ENCODE results near the gene FBXO39.

FBXO39 gene

DNA sequence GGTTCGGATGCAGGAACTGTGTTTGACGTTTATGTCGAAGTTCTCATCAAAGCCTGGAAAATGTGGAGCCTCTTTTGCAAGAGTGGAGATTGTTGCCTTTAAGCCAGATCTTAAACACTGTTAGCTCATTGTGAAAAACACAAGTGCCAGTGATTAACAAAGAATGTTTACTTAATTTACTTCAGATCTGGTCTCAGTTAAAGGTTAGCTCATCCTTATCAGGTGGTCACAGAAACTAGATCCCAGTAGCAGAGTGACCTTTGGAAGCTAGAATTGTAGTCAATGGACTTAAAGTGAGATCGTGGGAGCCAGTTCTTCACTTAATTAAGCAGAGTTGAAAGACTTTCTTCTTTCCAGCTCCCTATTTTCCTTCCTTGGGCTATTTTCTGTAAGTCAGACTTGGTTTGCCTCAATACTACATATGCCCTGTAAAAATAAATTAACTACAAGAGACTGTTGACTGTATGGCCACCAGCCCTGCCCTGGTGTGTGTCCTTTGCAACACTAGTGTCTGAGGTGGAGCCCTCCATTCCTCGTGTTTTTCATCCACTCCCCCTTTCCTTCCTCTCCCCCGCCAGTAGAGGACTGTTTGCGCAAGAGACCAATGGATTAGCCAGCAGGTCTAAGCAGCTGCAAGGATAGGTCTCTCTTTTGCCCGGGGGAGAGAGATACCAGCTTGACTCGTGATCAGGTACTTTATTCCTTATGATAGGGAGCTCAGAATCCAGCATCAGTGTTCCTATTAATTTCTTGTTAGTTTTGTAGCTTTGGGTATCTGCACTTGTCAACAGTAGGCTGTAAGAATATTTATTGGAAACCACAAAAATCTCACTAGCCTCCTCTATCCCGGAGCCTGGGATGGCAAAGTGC, 20.2 kb downstream of the FBXO39 start:
- no peak overlapping the region for H3K4me2 ChIP-seq (ENCODE audit: low read depth, low read length, poor library complexity, severe bottlenecking)
- no peaks in the 10 kb centered on the region for H3K9me3 ChIP-seq (ENCODE audit: insufficient read depth, low read length)
- H2AFZ ChIP-seq (ENCODE audit: low read depth, low read length, severe bottlenecking), result no peak overlapping the region
- no peak overlapping the region for H3K4me3 ChIP-seq (ENCODE audit: insufficient read depth, low read length, poor library complexity, severe bottlenecking)
- no peaks in the 10 kb centered on the region for H3K36me3 ChIP-seq (ENCODE audit: low read length)
- H3K9me2 ChIP-seq (replicated peaks; ENCODE audit: insufficient read depth, low read length), result no peaks in the 10 kb centered on the region
- no peaks in the 10 kb centered on the region for H4K20me1 ChIP-seq (ENCODE audit: low read depth, low read length)
- no peaks in the 10 kb centered on the region for H3K79me2 ChIP-seq (ENCODE audit: insufficient read depth, low read length)
- no peak overlapping the region for H3K27ac ChIP-seq (ENCODE audit: low read depth, low read length)
- H3F3A ChIP-seq (ENCODE audit: insufficient read depth), result no peaks in the 10 kb centered on the region
- no peaks in the 10 kb centered on the region for H3K27me3 ChIP-seq (ENCODE audit: low read length)
- no peak overlapping the region for H3K9ac ChIP-seq (ENCODE audit: low read length)
- TF ChIP-seq, protein P1, sequence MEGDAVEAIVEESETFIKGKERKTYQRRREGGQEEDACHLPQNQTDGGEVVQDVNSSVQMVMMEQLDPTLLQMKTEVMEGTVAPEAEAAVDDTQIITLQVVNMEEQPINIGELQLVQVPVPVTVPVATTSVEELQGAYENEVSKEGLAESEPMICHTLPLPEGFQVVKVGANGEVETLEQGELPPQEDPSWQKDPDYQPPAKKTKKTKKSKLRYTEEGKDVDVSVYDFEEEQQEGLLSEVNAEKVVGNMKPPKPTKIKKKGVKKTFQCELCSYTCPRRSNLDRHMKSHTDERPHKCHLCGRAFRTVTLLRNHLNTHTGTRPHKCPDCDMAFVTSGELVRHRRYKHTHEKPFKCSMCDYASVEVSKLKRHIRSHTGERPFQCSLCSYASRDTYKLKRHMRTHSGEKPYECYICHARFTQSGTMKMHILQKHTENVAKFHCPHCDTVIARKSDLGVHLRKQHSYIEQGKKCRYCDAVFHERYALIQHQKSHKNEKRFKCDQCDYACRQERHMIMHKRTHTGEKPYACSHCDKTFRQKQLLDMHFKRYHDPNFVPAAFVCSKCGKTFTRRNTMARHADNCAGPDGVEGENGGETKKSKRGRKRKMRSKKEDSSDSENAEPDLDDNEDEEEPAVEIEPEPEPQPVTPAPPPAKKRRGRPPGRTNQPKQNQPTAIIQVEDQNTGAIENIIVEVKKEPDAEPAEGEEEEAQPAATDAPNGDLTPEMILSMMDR (IDR thresholded peaks at IDR 0.05; ENCODE audit: insufficient read depth, low read length, poor library complexity, severe bottlenecking), result no peak
- no peak for TF ChIP-seq EZH2phosphoT487 (conservative IDR thresholded peaks at IDR 0.05; ENCODE audit: low read length)

DNA sequence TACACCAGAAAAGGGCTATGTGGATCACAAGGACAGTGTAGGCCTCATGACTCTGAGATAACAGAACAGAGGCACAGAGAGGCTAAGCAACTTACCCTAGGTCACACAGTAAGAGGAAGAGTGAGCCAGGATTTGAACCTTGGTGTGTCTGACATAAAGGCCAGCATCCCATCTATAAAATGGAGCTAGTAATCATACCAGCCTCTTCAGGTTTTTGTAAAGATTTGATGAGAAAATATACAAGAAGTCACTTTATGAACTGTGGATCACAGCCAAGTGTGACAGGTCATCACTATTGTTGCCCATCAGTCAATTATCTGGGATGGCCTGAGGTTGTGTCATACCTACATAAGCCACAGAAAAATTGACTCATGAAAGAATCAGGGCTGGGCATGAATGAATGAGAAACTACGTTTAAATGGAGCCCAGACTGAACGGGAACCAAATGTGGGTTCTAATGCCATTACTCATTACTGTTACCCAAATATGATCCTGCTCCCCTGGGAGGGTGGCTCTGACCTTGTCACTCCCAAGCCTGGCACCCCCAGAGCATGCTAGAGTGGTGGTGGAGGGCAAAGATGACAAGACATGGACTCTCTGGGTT, 21.0 kb downstream of the FBXO39 start:
- Histone ChIP-seq H3K4me3 (ENCODE audit: insufficient read depth, low read length, poor library complexity, severe bottlenecking) (no peak overlapping the region), H3K27me3 (ENCODE audit: low read length) (no peaks in the 10 kb centered on the region), H4K20me1 (ENCODE audit: low read depth, low read length) (no peaks in the 10 kb centered on the region)

DNA sequence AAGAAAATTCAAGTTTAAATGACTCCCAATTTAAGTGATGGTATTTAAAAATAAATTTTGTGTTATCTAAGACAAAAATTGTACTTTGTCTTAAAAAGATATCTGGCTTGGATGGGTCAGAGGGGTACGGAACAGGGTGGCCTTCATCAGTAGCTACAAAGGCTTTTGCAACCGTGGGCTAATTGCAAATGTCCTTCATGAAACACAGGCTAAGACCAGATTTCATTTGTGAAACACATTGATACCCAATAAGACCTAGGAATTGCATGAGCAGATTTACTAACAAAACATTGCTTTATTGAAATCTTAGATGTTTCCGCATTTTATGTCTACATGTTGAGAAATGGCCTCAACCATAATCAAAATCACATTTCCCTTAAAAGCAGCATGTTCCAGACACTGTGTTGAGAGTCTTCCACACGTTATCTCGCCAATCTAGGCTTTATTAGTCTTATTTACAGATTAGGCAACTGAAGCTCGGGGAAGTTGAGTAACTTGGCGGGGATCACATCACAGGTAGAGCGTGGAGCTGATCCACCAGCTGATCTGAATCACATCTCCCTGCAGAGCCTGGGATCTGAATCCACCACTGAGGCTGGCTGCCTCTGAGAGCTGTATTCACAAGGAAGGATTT, 21.8 kb downstream of the FBXO39 start:
- H3F3A ChIP-seq (ENCODE audit: insufficient read depth), result no peaks in the 10 kb centered on the region
- H3K9me3 ChIP-seq (ENCODE audit: insufficient read depth, low read length), result no peaks in the 10 kb centered on the region
- no peaks in the 10 kb centered on the region for H3K79me2 ChIP-seq (ENCODE audit: insufficient read depth, low read length)
- H3K36me3 ChIP-seq (ENCODE audit: low read length), result no peaks in the 10 kb centered on the region
- H3K27me3 ChIP-seq (ENCODE audit: low read length), result no peaks in the 10 kb centered on the region
- H3K27ac ChIP-seq (ENCODE audit: low read depth, low read length), result no peak overlapping the region
- no peak overlapping the region for H3K9ac ChIP-seq (ENCODE audit: low read length)
- TF ChIP-seq, protein P1 (IDR thresholded peaks at IDR 0.05; ENCODE audit: insufficient read depth, low read length, poor library complexity, severe bottlenecking), result no peak
- no peak for TF ChIP-seq EZH2phosphoT487 (conservative IDR thresholded peaks at IDR 0.05; ENCODE audit: low read length)
- no peaks in the 10 kb centered on the region for H3K9me2 ChIP-seq (replicated peaks; ENCODE audit: insufficient read depth, low read length)
- H3K4me3 ChIP-seq (ENCODE audit: insufficient read depth, low read length, poor library complexity, severe bottlenecking), result no peak overlapping the region
- H4K20me1 ChIP-seq (ENCODE audit: low read depth, low read length), result no peaks in the 10 kb centered on the region
- H3K4me2 ChIP-seq (ENCODE audit: low read depth, low read length, poor library complexity, severe bottlenecking), result no peak overlapping the region
- no peak overlapping the region for H2AFZ ChIP-seq (ENCODE audit: low read depth, low read length, severe bottlenecking)

More for the DNA sequence above, 21.0 kb downstream of the FBXO39 start:
- Histone ChIP-seq H3K36me3 (ENCODE audit: low read length) (no peaks in the 10 kb centered on the region), H3K79me2 (ENCODE audit: insufficient read depth, low read length) (no peaks in the 10 kb centered on the region), H3K27ac (ENCODE audit: low read depth, low read length) (no peak overlapping the region), H2AFZ (ENCODE audit: low read depth, low read length, severe bottlenecking) (no peak overlapping the region), H3K4me2 (ENCODE audit: low read depth, low read length, poor library complexity, severe bottlenecking) (no peak overlapping the region), H3K9me2 (replicated peaks; ENCODE audit: insufficient read depth, low read length) (no peaks in the 10 kb centered on the region), H3F3A (ENCODE audit: insufficient read depth) (no peaks in the 10 kb centered on the region), H3K9me3 (ENCODE audit: insufficient read depth, low read length) (no peaks in the 10 kb centered on the region), H3K9ac (ENCODE audit: low read length) (no peak overlapping the region)
- no peak for TF ChIP-seq EZH2phosphoT487 (conservative IDR thresholded peaks at IDR 0.05; ENCODE audit: low read length)
- TF ChIP-seq, protein P1 (IDR thresholded peaks at IDR 0.05; ENCODE audit: insufficient read depth, low read length, poor library complexity, severe bottlenecking), result no peak
